Stimulated activated CD4-positive, alpha-beta T cell treated with anti-CD3 and anti-CD28 coated beads, Interleukin-4, amount 100 ng/mL, for 1 hour (primary cell): Measurements from ENCODE around the gene RETREG1.
"Not testable (repeated sequence)": the region's sequence is repeated elsewhere in the genome, so short reads cannot be mapped to it uniquely, and the experiment has no call there.

Experiments used
- DNase-seq: peaks from one replicate; pipeline ENCODE4 v3.0.0-alpha.2; 2020

RETREG1 gene

DNA sequence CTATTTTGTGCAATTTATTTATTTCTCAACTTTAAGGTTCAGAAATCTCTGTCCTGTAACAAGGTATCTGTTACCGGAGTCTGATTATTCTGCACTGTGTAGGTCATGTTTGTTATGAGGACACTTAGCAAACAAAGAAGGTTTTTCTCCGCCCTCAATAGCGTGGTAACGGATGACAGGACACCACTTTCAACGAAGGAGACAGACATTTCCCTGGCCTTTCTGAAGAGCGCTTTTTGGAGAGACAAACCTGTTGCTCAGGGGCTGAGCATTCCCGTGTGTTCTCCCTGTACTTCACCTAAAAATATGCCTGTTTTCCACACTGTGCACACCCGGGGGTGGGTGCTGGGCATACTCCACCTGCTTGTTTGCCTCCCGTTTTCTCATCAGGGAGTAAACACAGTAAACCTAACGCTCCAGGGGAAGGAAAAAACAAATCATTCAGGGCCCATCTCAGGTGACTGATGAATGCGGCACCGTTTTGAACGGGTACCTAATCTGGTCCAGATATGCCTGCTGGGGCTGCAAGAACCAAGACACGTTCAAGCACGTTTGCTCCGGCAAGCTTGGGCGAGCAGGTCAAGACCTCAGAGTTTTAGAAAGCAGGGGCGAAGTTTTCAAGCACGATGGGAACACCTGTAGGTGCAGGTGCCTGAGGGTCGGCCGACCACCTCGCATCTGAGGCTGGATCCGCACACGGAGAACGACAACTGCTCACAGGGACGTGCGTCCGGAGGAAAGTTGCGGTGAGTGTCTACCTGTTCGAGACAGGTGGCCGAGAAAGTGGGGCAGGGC is 859 bp downstream of the RETREG1 start:
- no peak for DNase-seq

DNA sequence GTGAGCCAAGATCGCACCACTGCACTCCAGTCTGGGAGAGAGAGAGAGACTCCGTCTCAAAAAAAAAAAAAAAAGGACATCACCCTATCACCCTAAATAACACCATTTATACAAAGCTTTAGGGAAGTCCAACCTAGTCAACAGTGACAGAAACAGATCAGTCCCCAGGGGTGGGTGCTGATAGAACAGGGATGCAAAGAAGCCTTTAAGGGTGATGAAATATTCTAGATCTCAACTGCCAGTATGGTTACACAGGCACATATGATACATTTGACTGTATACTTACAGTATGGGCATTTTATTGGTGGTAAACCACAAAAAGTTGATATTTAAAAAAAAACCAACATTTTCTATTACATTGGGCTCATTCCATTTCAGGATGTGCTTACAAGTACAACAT is 4.8 kb downstream of the RETREG1 start:
- DNase-seq = no peak

- not testable (repeated sequence) for DNase-seq
These were observed 5.9 kb downstream of the RETREG1 start for GRCh38 chr5:16610896-16611295.

DNA sequence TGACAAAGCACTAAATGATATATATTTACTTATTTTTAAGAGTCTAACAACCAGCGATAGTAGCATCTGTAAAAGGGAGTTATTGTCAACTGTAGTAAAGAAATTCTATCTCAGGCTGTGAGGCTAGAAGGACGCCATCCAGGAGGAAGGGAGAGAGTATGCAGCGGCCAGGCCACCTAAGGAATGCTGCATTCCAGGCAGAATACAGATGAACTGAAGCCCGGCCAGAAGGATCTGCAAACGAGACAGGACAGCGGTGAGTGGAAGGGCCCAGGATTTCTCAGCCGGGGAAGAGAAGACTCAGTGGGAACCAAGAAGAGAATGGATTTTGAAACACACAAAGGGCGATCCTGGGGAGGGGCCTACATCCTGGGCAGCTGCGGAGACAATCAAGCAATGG is 7.4 kb downstream of the RETREG1 start:
- no peak for DNase-seq

DNA sequence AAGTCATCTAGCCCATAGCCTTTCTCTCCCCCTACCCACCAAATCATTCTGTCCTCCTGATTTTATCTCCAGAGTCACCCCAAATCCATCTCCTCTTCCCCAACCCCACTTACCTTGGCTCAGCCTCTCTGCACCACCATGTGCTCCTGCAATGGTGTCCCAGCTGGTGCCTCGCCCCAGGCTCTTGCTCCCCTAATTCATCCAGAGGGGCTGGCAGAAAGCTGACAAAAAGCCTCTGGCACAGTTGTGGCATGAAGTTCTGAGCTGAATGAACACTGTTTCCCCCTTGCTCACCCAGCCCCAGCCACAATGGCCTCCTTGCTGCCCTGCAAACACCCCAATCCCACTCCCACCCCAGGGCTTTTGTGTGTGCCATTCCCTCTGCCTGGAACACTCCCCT is 10.2 kb downstream of the RETREG1 start:
- DNase-seq = no peak

GRCh38 chr5:16603701-16604100 is 13.1 kb downstream of the RETREG1 start:
- no peak for DNase-seq

DNA sequence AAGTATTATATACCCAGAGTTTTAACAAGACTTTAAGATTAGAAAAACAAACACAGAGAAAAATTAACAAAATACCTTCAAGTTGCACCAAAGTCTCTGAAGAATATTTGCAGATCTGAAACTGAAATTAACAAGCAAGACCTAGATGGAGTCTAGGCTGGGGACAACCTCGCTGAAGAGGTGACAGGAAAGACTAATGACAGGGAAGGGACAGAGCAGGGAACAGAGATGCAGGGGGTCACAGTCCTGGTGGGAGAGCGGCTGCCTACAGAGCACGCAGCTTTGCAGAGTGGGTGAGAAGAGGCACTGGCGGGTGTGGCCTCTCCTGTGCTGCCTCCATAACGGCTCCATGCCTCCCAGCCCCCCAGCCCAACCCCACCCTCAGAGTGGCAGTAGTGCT is 13.5 kb downstream of the RETREG1 start:
- no peak for DNase-seq

DNA sequence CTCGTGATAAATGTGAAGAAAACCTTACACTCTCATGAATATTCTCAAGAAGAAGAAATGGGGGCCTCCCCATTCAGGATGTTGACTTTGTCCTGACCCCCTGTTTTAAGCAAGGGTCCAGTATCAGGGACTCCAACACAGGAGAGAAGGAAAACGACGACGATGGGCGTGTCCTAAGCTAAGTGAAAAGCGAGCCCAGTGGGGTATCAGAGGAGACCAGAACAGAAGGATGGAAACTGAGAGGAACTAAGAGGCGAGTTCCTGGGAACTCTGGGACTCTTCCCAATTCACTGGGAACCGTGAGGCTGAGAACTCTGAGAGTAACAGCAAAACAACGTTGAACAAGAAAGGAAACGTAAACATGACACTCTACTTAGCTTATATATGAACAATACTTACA is 14.6 kb downstream of the RETREG1 start:
- DNase-seq = no peak

DNA sequence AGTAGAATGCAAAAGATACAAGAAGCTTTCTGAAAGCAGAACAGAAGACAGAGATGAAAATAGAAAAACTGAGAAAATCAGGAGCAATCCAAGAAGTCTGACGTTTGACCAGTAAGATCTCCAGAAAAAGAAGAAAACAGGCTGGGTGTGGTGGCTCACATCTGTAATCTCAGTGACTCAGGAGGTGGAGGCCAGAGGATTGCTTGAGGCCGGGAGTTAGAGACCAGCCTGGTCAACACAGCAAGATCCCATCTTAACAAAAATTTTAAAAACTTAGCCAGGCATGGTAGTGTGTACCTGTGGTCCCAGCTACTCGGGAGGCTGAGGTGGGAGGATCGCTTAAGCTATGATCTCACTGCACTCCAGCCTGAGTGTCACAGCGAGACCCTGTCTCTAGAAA is 15.9 kb downstream of the RETREG1 start:
- DNase-seq = no peak

DNA sequence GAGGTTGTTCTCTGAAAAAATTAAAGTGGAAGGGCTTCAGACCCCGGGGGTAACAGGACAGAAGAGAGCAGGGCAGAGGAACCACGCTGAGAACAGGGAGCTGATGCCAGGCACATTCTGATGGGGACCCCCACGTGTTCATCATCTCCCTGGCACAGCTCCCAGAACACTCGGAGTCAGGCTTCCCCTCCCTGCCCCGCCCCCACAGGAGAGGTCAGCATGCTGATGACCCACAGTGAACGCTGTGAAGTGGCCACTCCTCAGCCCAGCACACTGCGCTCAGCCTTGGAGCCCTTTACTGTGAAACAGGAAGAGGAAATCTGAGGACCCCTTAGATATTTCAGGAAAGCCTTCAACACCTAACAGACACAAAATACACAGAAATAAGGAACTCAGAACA is 16.4 kb downstream of the RETREG1 start:
- no peak for DNase-seq

DNA sequence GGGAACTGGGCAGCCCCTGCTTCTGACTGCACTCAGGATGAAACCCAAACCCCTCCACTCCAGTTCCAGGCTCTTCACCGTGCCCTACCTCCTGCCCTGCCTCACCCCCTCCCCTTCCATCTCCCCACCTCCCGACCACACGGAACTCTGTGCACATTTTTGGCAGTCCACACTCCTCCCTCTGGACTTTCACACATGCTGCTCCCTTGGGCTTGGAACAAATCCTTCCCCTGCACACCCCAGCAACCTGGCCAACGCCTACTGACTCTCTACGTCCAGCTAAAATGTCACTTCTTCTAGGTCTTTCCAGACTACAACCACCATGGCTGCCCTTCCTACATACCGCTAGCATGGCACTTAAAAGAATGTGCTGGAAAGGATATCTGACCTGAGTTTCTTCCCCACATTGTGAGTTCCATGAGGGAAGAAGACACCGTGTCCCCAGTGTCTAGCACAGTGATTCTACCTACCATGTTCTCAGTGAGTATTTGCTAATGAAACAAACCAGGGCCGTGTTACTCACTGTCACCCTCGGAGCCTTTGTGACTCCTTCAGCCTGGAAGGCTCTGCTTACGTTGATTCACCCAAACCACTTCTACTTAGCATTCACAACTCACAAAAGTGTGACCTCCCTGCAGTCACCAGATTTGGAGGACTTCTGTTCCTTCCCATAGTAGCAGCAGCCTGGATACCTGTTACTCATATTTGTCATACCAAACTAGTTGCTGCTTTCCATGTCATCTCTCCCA is 18.7 kb downstream of the RETREG1 start:
- no peak for DNase-seq

DNA sequence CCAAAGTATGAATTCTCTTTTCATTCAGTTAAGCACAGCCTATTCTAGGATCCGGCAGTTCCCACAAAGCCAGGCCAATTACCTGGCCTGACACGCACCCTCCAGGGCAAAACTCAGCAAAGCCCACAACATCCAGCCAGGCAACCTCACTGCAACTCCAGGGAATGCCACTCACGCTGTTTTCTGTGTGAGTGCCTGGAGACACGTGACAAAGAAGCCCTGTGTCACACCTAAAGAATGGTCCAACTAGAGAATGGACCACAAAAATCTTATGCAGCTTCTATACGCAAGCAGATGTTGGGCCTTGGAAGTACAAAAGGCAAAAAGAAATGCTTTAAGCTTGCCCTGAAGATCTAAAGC is 20.2 kb downstream of the RETREG1 start:
- no peak for DNase-seq

- no peak for DNase-seq
These were observed 20.8 kb downstream of the RETREG1 start for GRCh38 chr5:16595881-16596580.

DNA sequence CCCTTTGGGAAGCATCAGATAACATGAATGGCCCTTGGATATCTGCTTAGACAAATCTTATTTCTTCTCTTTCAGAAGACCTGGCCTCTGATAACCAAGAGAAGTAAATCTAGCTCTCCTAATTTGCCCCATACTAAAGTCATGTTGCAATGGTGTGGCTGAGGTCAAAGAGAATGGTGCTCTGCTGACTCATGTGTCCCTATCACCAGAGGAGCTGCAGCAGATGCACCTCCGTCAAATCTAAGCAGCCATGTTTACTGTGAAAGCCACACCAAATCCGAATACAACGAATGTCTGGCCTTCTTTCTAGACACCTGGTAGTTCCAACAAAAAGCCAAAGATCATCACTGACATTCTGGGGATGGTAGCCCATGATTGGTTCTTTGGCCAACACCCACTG is 23.2 kb downstream of the RETREG1 start:
- no peak for DNase-seq

DNA sequence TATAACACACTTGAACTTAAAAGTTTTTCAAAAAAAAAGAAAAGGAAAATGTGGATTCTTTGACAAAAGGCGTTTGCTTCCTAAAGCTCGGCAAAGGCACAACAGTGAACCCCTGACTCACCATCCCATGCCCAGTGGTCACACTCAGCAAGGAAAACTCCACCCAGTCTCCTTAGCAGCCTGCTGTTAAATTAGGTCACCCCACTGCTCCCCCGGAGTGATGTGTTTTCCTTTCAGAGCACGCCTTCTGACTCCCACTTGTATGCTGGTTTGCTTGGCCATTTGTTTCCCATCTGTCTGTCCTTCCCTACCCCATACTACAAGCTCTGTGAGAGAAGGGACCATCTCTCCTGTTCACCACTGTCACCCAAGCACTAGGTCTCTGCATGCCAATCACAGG is 23.8 kb downstream of the RETREG1 start:
- no peak for DNase-seq

DNA sequence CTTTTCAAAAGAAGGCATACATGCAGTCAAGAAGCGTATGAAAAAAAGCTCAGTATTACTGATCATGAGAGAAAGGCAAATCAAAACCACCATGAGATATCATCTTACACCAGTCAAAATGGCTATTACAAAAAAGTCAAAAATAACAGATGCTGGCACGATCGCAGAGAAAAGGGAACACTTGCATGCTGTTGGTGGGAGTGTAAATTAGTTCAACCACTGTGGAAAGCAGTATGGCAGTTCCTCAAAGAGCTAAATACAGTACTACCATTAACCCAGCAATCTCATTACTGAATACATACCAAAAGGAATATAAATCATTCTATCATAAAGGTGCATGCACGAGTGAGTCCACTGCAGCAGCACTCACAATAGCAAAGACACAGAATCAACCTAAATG is 24.5 kb downstream of the RETREG1 start:
- no peak for DNase-seq

- no peak for DNase-seq
These were observed 26.1 kb downstream of the RETREG1 start for GRCh38 chr5:16590685-16591084.

GRCh38 chr5:16589658-16590057 is 27.1 kb downstream of the RETREG1 start:
- no peak for DNase-seq

- DNase-seq = no peak
These were observed 28.2 kb downstream of the RETREG1 start for GRCh38 chr5:16588434-16589214.

GRCh38 chr5:16586556-16586955 is 30.2 kb downstream of the RETREG1 start:
- DNase-seq = no peak

- no peak for DNase-seq
These were observed 31.6 kb downstream of the RETREG1 start for GRCh38 chr5:16585041-16585667.

- DNase-seq = no peak
These were observed 34.7 kb downstream of the RETREG1 start for GRCh38 chr5:16582081-16582480.

GRCh38 chr5:16580382-16580781 is 36.4 kb downstream of the RETREG1 start:
- no peak for DNase-seq
